HCT116 (cell line): ENCODE results near the gene ELFN1.

ENCODE experiments used
- CTCF ChIP-seq, 3 experiments: fragments of 200-600 bp in 1 of 3; sonication (generic) in 1 of 3; IDR thresholded peaks in 2 of 3; conservative IDR thresholded peaks in 1 of 3; 2 replicates each; pipeline ENCODE4 v1.5.1; 2012 to 2017; ENCODE audit warnings: low read depth in 2 of 3, low read length in 2 of 3, antibody characterized with exemption in 1 of 3, borderline replicate concordance in 1 of 3, control low read depth in 1 of 3, mild to moderate bottlenecking in 1 of 3, mixed read lengths in 1 of 3, mixed run types in 1 of 3, moderate library complexity in 1 of 3; ENCODE audit not compliant: insufficient read depth in 1 of 3
- MAX ChIP-seq: IDR thresholded peaks from 2 replicates; pipeline ENCODE4 v1.6.1; 2012

- no peak for TF ChIP-seq MAX
- TF ChIP-seq CTCF (IDR thresholded peaks at IDR 0.05 in 2 of 3, conservative IDR thresholded peaks at IDR 0.05 in 1 of 3; ENCODE audit: borderline replicate concordance in 1 of 3, insufficient read depth in 1 of 3, low read depth in 2 of 3, low read length in 2 of 3), result no peak
Measured at GRCh38 chr7:1632916-1633785, 36.9 kb upstream of the ELFN1 start.
